H1 (cell line): ENCODE results near the gene ZNF776. TPM values are rescaled to one million over a fixed set of nuclear protein-coding genes. Genes with fewer than 3 reads are reported as not detected.

Source experiments
- CHD1 ChIP-seq: IDR thresholded peaks from 2 replicates; pipeline ENCODE4 v1.6.1; 2012; ENCODE audit warnings: low read depth, low read length, improper control_type of control experiment
- KDM4A ChIP-seq: IDR thresholded peaks from one replicate; pipeline ENCODE4 v1.7.1; 2012; ENCODE audit warnings: low read depth, mild to moderate bottlenecking, moderate library complexity, low read length, inconsistent platforms; ENCODE audit not compliant: severe bottlenecking
- PHF8 ChIP-seq: fragments of 200-600 bp; sonication (generic); conservative IDR thresholded peaks from 2 replicates; pipeline ENCODE4 v1.7.1; 2012; ENCODE audit warnings: low read depth, mild to moderate bottlenecking, inconsistent platforms, low read length, moderate library complexity
- SRF ChIP-seq: IDR thresholded peaks from 2 replicates; pipeline ENCODE4 v1.6.1; 2011; ENCODE audit warnings: mild to moderate bottlenecking, low read depth, low read length, moderate library complexity
- TAF7 ChIP-seq: optimal IDR thresholded peaks from 2 replicates; pipeline ENCODE3; 2011; ENCODE audit warnings: low read depth, mild to moderate bottlenecking, inconsistent platforms, low read length, moderate library complexity, borderline replicate concordance
- USF2 ChIP-seq: IDR thresholded peaks from 2 replicates; pipeline ENCODE4 v1.6.1; 2011; ENCODE audit warnings: low read length, improper control_type of control experiment
- YY1 ChIP-seq: IDR thresholded peaks from 2 replicates; pipeline ENCODE4 v1.6.1; 2011; ENCODE audit warnings: low read depth, mild to moderate bottlenecking, low read length
- polyA plus RNA-seq, 7 experiments: library from polyadenylated mRNA; depleted of rRNA in 3 of 7; stranded (reverse) in 5 of 7; unstranded in 2 of 7; fragments of >200 nt in 5 of 7; fragments of 200-250 nt in 2 of 7; gene quantifications; 1 replicate in 5 of 7; 2 replicates in 1 of 7; 4 replicates in 1 of 7; pipeline versions ENCODE4 v1.2.1 to v1.2.3, GENCODE V29; 2011 to 2013; ENCODE audit warnings: missing spikeins in 2 of 7, mixed read lengths in 2 of 7
- total RNA-seq: library from RNA; stranded (reverse); fragmentation: NEBNext Ultra II Directional; extraction: Animal tissue kit (Norgen Biotek cat#: 25700); gene quantifications from 2 replicates; pipeline ENCODE4 v1.2.1, GENCODE V29; 2021

Gene ZNF776
- total and polyA plus RNA-seq, 2 of the 8 experiments (the other 6 are each of a cell fraction or from before 2014, with no cell fraction given): 7.8 to 20.5 TPM

- TF ChIP-seq USF2 (no peak), YY1 (no peak), KDM4A (no peak), PHF8 (no peak), CHD1 (no peak), SRF (no peak), TAF7 (no peak)
Measured at GRCh38 chr19:57719901-57720519, 26.6 kb upstream of the ZNF776 start (continued).
